ENCODE data around the gene CADPS. TPM values are rescaled to one million over a fixed set of nuclear protein-coding genes. Genes with fewer than 3 reads are reported as not detected.

The CADPS gene
- polyA plus RNA-seq, 1 donor from 2014 or later: 118 TPM

GRCh38 chr3:62604751-62605351, 270.4 kb downstream of the CADPS start:
- Histone ChIP-seq H3K9ac (ENCODE audit: low read length) (no peak overlapping the region), H3K36me3 (ENCODE audit: insufficient read depth, low read length) (no peaks in the 10 kb centered on the region), H4K20me1 (ENCODE audit: insufficient read depth) (no peaks in the 10 kb centered on the region), H3K79me2 (replicated peaks; ENCODE audit: insufficient read depth, low read length) (no peaks in the 10 kb centered on the region), H3K27me3 (ENCODE audit: insufficient read depth, low read depth, low read length) (no peaks in the 10 kb centered on the region), H3K9me3 (ENCODE audit: low read length) (no peaks in the 10 kb centered on the region), H3K4me2 (ENCODE audit: low read length) (no peak overlapping the region), H2AFZ (ENCODE audit: low read depth, low read length) (no peak overlapping the region), H3K4me3 (ENCODE audit: low read length) (no peak overlapping the region), H3K27ac (ENCODE audit: low read length) (no peak overlapping the region), H3K9me2 (ENCODE audit: insufficient read depth, low read length) (no peaks in the 10 kb centered on the region), H3F3A (ENCODE audit: insufficient read depth, low read length, poor library complexity, severe bottlenecking) (peaks cover 4% of the 10 kb centered on the region)
- TF ChIP-seq TAF1 (IDR thresholded peaks at IDR 0.05; ENCODE audit: low read depth) (no peak), CTCF (IDR thresholded peaks at IDR 0.05; ENCODE audit: poor library complexity, severe bottlenecking) (no peak), REST (IDR thresholded peaks at IDR 0.05; ENCODE audit: borderline replicate concordance) (no peak), RAD21 (conservative IDR thresholded peaks at IDR 0.05) (no peak), MXI1 (conservative IDR thresholded peaks at IDR 0.05; ENCODE audit: poor library complexity, severe bottlenecking) (no peak), EP300 (conservative IDR thresholded peaks at IDR 0.05; ENCODE audit: poor library complexity, severe bottlenecking) (no peak), SMC3 (conservative IDR thresholded peaks at IDR 0.05; ENCODE audit: poor library complexity) (no peak), POLR2AphosphoS5 (IDR thresholded peaks at IDR 0.05) (no peak), EZH2 (IDR thresholded peaks at IDR 0.05; ENCODE audit: borderline replicate concordance, insufficient read depth, low read length, poor library complexity, severe bottlenecking) (no peak)

- Histone ChIP-seq H3K4me2 (ENCODE audit: low read length) (no peak overlapping the region), H3K36me3 (ENCODE audit: insufficient read depth, low read length) (no peaks in the 10 kb centered on the region), H3K27me3 (ENCODE audit: insufficient read depth, low read depth, low read length) (no peaks in the 10 kb centered on the region), H3F3A (ENCODE audit: insufficient read depth, low read length, poor library complexity, severe bottlenecking) (peaks cover 4% of the 10 kb centered on the region), H3K4me3 (ENCODE audit: low read length) (no peak overlapping the region), H3K9ac (ENCODE audit: low read length) (no peak overlapping the region), H3K9me2 (ENCODE audit: insufficient read depth, low read length) (no peaks in the 10 kb centered on the region), H3K27ac (ENCODE audit: low read length) (no peak overlapping the region), H4K20me1 (ENCODE audit: insufficient read depth) (no peaks in the 10 kb centered on the region), H2AFZ (ENCODE audit: low read depth, low read length) (no peak overlapping the region), H3K9me3 (ENCODE audit: low read length) (no peaks in the 10 kb centered on the region), H3K79me2 (replicated peaks; ENCODE audit: insufficient read depth, low read length) (no peaks in the 10 kb centered on the region)
- TF ChIP-seq REST (IDR thresholded peaks at IDR 0.05; ENCODE audit: borderline replicate concordance): no peak
- no peak for TF ChIP-seq RAD21 (conservative IDR thresholded peaks at IDR 0.05)
- TF ChIP-seq POLR2AphosphoS5 (IDR thresholded peaks at IDR 0.05): no peak
- no peak for TF ChIP-seq EP300 (conservative IDR thresholded peaks at IDR 0.05; ENCODE audit: poor library complexity, severe bottlenecking)
- TF ChIP-seq TAF1 (IDR thresholded peaks at IDR 0.05; ENCODE audit: low read depth): no peak
- no peak for TF ChIP-seq EZH2 (IDR thresholded peaks at IDR 0.05; ENCODE audit: borderline replicate concordance, insufficient read depth, low read length, poor library complexity, severe bottlenecking)
- no peak for TF ChIP-seq CTCF (IDR thresholded peaks at IDR 0.05; ENCODE audit: poor library complexity, severe bottlenecking)
- TF ChIP-seq MXI1 (conservative IDR thresholded peaks at IDR 0.05; ENCODE audit: poor library complexity, severe bottlenecking): no peak
- no peak for TF ChIP-seq SMC3 (conservative IDR thresholded peaks at IDR 0.05; ENCODE audit: poor library complexity)
Measured at GRCh38 chr3:62604298-62604697, 270.9 kb downstream of the CADPS start.

Data from neural cell (in vitro differentiated cells).